Right renal pelvis (tissue), 4 donors: ENCODE results near the gene DSTYK. TPM values are rescaled to one million over a fixed set of nuclear protein-coding genes. Genes with fewer than 3 reads are reported as not detected.

Source experiments
- DNase-seq, 4 donors: peaks; one replicate each; pipeline ENCODE4 v3.0.0-alpha.2; 2013; ENCODE audit warnings: low read depth in 4 of 4, low spot score in 3 of 4, missing footprints in 1 of 4
- polyA plus RNA-seq, 4 donors: library from polyadenylated mRNA; unstranded; fragments of 120-200 nt; gene quantifications; one replicate each; pipeline ENCODE4 v1.2.1, GENCODE V29; 2013; ENCODE audit not compliant: insufficient read length in 4 of 4

The DSTYK gene
- polyA plus RNA-seq, 4 donors: 18.6 to 21.6 (median 20.7) TPM

DNA sequence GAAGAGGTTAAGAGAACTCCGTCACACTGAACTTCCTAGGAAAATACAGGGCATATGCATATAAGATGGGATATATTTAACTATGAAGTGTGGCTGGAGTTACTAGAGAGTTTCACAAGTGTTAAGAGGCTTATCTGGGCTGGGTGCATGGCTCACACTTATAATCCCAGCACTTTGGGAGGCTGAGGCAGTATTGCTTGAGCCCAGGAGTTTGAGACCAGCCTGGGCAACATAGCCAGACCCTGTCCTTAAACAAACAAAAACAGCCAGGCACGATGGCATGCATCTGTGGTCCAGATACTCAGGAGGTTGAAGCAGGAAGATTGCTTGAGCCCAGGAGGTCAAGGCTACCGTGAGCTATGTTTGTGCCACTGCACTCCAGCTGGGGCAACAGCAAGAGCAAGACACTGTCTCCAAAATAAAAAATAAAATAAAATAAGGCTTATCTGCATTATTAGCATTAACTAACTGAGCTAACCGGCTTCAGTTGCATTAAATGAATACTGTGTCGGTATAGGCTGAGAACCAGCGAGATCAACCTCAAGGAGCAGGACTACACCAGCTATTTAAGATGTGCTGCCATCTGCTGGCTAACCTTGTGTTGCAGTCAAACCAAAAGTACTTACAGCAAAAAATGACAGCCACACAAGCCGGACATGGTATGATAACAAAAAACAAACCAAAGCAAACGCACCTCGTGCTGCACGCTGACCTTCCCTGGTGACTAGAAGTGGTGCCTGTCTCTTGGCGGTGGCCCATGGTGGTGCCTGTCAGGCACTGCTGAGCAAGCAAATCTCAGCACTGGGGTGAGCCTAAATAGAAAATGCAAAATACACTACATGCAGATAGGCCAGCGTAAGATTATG is 70.0 kb downstream of the DSTYK start:
- peak; percentile 73 to 79 (median 76) for DNase-seq

DNA sequence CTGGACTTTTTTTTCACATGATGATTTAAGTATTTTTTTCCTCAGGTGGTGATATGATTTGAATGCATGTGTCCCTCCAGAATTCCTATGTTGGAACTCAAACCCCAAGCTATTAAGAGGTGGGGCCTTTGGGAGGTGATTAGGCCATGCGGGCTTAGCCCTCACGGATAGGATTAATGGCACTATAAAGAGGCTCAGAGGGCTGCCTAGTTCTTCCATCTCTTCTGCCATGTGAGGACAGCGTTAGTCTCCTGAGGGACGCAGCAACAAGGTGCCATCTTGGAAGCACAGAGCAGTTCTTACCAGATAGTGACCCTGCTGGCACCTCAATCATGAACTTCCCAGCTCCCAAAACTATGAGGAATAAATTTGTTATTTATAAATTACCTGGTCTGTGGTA is 71.4 kb downstream of the DSTYK start:
- no peak for DNase-seq

- no peak for DNase-seq
These were observed 73.6 kb downstream of the DSTYK start for GRCh38 chr1:205137901-205138300.

GRCh38 chr1:205133287-205133686 is 78.2 kb downstream of the DSTYK start:
- DNase-seq: no peak

- DNase-seq: no peak
These were observed 82.0 kb downstream of the DSTYK start for GRCh38 chr1:205129447-205130029.

DNA sequence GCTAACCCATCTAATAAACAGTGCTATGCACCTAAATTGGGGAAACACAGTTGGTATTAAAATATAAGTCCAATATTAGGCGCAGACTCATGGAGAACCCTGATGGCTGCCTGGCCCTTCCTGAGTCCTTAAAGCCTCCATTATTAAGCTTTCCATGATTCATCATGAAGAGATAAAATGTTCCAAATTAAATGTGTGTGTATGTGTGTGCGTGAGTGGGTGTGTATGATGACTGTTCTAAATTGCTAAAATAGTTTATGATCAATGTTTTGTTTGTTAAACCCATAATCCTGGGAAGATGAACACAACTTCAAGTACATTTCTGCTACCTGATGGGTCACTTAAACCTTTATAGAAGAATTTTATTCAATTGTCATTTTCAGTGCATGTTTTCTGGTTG is 83.5 kb downstream of the DSTYK start:
- DNase-seq: no peak

GRCh38 chr1:205127646-205128045 is 83.9 kb downstream of the DSTYK start:
- DNase-seq: no peak

DNA sequence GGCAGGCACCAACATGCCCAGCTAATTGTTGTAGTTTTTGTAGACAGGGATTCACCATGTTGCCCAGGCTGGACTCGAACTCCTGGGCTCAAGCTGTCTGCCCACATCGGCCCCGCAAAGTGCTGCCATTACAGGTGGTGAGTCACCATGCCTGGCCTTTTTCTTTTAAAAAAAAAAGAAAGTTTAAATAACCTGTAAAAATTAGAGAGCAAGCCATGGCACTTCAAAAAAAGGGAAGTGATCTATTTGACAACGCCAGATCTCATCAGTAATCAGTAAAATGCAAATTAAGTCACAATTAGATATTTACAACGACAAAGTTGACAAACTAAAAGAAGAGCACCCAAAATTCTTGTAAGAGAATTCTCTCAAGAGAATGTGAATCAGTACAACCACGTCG is 86.8 kb downstream of the DSTYK start:
- no peak for DNase-seq

DNA sequence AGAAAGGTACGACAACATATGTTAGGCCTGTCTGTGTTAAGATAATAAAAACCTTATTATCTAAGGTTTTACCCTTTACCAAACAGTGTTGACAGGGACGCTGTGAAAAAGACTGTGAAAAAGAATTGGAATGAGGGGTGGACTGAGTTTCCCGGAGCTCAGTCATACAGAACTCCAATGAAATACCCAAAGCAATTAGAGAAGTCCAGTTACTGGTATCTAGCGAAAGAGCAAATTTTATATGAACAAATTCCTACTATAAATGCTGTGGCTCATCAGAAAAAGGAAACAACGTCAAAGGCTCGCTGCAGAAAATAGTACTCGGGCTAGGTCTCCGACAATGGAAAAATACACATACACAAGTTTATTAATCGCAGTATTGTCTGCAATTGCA is 89.0 kb downstream of the DSTYK start:
- no peak for DNase-seq

DNA sequence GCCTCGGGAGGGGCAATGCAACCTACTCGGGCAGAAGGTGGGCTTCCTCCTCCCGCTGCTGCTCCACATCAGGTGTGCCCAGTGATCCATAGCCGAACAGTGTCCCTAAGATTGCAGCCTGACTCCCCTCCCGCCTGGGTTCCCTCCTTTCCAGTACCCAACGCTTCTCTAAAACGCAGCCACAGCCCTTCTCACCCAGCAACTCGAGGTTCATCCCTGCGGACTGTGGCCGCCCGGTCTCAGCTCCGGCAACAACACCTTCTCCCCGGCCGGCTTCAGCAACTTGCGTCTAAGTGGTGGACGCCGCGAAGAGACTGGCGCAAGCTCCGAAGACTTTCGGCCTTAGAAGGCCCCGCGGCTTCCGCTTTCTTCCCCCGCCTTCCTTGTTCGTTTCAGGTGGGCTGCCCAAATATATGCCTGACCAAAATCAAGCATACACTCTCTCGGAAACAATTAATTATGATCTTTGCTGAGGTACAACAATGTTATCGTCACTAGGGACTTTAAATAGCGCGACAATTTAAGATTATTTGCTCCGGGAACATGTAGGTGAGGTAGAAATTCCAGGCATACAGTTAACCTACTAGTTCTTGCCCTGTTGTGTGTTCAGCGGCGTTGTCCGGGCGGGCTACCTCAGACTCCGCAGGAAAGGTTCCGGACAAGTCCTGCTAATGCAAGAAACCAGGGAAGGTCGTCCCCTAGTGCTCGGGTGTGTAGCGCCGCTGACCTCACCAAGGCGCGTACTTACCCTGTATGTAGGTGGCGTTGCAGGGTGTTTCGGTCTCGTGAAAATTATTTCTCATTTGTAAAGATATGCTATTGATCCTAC is 89.6 kb downstream of the DSTYK start, which contains the start of gene RBBP5:
Gene RBBP5 (minus strand): TSS at position 319 of the 829 bp plus-strand sequence. CDS start 105 bp downstream, at position 214.
- DNase-seq: peak; percentile 89 to 97 (median 94)

- DNase-seq: no peak
These were observed 92.8 kb downstream of the DSTYK start for GRCh38 chr1:205118752-205119151.

GRCh38 chr1:205111354-205111753 is 100.1 kb downstream of the DSTYK start:
- DNase-seq: no peak

- DNase-seq: no peak
These were observed 101.8 kb downstream of the DSTYK start for GRCh38 chr1:205109711-205110110.

- no peak for DNase-seq
These were observed 102.2 kb downstream of the DSTYK start for GRCh38 chr1:205109269-205109668.

DNA sequence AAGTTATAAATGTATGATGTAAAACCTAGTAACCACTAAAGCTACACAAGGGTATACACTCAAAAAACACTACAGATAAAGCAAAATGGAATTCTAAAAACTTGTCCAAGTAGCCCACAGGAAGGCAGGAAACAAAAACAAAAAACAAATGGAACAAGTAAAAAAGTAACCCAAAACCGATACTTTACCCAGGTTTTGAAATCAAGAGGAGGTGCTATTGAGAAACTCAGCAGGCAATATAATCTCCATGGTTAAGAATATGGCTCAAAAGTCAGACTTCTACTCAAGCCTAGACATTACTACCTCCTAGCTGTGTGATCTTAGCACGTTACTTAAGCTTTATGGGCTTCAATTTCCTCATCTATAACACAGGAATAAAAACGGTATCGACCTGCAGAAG is 103.0 kb downstream of the DSTYK start:
- DNase-seq: no peak

- no peak for DNase-seq
These were observed 104.2 kb downstream of the DSTYK start for GRCh38 chr1:205107327-205107726.

- DNase-seq: no peak
These were observed 109.1 kb downstream of the DSTYK start for GRCh38 chr1:205102404-205102803.

GRCh38 chr1:205098242-205098641 is 113.3 kb downstream of the DSTYK start:
- DNase-seq: no peak

GRCh38 chr1:205095422-205095821 is 116.1 kb downstream of the DSTYK start:
- no peak for DNase-seq
